ENCODE results near the gene COL4A6. TPM values are rescaled to one million over a fixed set of nuclear protein-coding genes. Genes with fewer than 3 reads are reported as not detected.

Gene COL4A6
- total and polyA plus RNA-seq, 10 donors: 0.15 to 4.8 (median 0.84) TPM

DNA sequence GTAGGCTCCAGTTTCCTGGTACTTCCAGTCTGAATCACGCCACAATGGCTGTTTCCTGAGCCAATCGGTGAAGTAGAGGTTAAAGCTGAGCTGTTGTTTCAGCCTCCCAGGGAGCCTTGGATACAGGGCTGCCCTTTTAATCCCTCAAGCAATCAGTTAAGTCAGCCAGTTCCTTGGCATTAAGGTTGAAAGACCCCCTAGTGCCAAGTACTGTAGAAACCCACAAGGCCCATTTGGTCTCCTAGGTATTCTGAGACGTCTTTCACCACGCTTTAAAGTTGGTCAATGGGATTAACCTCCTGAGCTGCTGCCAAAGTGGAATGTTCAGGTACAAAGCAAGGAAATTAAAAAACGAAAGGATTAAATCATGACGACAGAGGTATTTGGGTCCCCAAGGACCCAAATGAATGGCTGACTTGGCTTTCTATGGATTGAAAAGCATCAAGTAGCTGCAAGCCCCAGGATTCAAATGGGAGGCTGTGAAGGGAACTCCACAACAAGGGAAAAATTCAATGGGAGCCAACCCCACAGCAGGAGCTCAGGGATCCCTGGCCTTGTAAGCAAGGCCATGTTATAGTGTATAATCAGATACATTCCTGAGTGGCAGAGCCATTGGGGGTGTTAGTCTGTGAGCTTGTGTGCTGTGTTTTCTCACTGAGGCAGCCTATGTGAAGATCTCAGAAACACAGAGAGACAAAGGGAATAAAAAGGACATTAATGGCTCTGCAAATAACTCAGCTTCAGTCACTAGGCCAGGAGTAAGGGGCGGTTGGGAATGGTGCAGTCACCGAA is 260.7 kb downstream of the COL4A6 start:
- no peak overlapping the region for H3K27ac ChIP-seq
- H3K4me1 ChIP-seq: no peaks in the 10 kb centered on the region
- no peak for DNase-seq
- H3K36me3 ChIP-seq: no peaks in the 10 kb centered on the region
- no peak for TF ChIP-seq POLR2A (IDR thresholded peaks at IDR 0.05)
- TF ChIP-seq, protein P1, sequence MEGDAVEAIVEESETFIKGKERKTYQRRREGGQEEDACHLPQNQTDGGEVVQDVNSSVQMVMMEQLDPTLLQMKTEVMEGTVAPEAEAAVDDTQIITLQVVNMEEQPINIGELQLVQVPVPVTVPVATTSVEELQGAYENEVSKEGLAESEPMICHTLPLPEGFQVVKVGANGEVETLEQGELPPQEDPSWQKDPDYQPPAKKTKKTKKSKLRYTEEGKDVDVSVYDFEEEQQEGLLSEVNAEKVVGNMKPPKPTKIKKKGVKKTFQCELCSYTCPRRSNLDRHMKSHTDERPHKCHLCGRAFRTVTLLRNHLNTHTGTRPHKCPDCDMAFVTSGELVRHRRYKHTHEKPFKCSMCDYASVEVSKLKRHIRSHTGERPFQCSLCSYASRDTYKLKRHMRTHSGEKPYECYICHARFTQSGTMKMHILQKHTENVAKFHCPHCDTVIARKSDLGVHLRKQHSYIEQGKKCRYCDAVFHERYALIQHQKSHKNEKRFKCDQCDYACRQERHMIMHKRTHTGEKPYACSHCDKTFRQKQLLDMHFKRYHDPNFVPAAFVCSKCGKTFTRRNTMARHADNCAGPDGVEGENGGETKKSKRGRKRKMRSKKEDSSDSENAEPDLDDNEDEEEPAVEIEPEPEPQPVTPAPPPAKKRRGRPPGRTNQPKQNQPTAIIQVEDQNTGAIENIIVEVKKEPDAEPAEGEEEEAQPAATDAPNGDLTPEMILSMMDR (IDR thresholded peaks at IDR 0.05 in 8 of 11, conservative IDR thresholded peaks at IDR 0.05 in 3 of 11): no peak
- TF ChIP-seq POLR2AphosphoS5 (IDR thresholded peaks at IDR 0.05): no peak
- H3K27me3 ChIP-seq (replicated peaks in 1 of 7): no peaks in the 10 kb centered on the region
- H3K9me3 ChIP-seq: no peaks in the 10 kb centered on the region
- no peak overlapping the region for H3K4me3 ChIP-seq
- WGBS, 5 donors: 71 to 96% (median 89%) methylated on average over 8 of the region's 8 CpGs
- intact Hi-C loops (cut with DNase I; ENCODE audit: low total_unique reads): no loop called here

DNA sequence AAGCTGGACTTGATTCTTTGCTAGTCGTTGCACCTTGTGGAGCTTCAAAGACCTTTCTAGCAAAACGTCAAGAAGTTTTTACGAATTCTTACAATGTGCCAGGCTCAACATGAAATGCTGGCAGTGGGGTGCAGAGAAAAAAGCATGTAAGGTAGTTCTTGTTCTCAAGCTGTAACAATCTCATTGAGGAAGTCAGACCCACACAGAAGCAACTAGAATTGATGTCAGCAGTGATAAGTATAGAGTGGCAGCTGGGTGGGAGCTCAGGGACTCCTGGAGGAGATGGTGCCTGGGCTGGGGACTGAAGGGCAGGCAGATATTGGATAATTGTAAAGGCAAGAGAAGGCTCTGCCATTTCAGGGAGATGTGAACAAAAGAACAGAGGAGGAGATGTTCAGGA is 264.3 kb downstream of the COL4A6 start:
- DNase-seq: no peak
- no peaks in the 10 kb centered on the region for H3K4me1 ChIP-seq
- intact Hi-C loops (cut with DNase I; ENCODE audit: low total_unique reads): no loop called here
- H3K27ac ChIP-seq: no peak overlapping the region
- no peaks in the 10 kb centered on the region for H3K9me3 ChIP-seq
- H3K27me3 ChIP-seq (replicated peaks in 1 of 7): no peaks in the 10 kb centered on the region
- TF ChIP-seq, protein P1 (IDR thresholded peaks at IDR 0.05 in 8 of 11, conservative IDR thresholded peaks at IDR 0.05 in 3 of 11): no peak
- no peak for TF ChIP-seq POLR2A (IDR thresholded peaks at IDR 0.05)
- no peak for TF ChIP-seq POLR2AphosphoS5 (IDR thresholded peaks at IDR 0.05)
- H3K36me3 ChIP-seq: no peaks in the 10 kb centered on the region
- H3K4me3 ChIP-seq: no peak overlapping the region
- 32 to 51% (median 49%) methylated on average over 3 of the region's 3 CpGs for WGBS, 5 donors

DNA sequence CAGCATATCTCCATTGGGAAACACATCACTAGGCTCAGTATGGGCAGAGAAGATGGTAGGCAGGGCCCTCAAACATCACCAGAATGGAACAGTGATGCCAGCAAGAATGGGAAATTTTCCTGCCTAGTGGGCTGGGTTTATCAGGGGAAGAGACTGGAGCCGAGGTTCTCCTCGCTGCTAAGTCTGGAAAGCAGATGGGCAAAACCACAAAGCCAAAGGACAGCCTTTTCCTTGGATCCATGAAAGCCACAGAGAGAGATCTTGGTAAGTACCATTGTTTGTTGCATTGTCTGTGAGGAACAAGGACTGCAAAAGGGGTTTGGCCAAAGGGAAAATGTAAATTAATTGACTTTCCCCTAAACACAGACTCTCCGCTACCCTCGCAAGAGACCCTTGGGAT is 266.6 kb downstream of the COL4A6 start:
- Histone ChIP-seq H3K9me3 (no peaks in the 10 kb centered on the region), H3K4me1 (no peaks in the 10 kb centered on the region), H3K27ac (no peak overlapping the region), H3K4me3 (no peak overlapping the region), H3K36me3 (no peaks in the 10 kb centered on the region), H3K27me3 (replicated peaks in 1 of 7) (no peaks in the 10 kb centered on the region)
- DNase-seq: no peak
- intact Hi-C loops (cut with DNase I; ENCODE audit: low total_unique reads): no loop called here
- TF ChIP-seq, protein P1 (IDR thresholded peaks at IDR 0.05 in 8 of 11, conservative IDR thresholded peaks at IDR 0.05 in 3 of 11): no peak
- no peak for TF ChIP-seq POLR2AphosphoS5 (IDR thresholded peaks at IDR 0.05)
- TF ChIP-seq POLR2A (IDR thresholded peaks at IDR 0.05): no peak
- 88 to 97% (median 94%) methylated on average over 2 to 4 of the region's 4 CpGs for WGBS, 5 donors

DNA sequence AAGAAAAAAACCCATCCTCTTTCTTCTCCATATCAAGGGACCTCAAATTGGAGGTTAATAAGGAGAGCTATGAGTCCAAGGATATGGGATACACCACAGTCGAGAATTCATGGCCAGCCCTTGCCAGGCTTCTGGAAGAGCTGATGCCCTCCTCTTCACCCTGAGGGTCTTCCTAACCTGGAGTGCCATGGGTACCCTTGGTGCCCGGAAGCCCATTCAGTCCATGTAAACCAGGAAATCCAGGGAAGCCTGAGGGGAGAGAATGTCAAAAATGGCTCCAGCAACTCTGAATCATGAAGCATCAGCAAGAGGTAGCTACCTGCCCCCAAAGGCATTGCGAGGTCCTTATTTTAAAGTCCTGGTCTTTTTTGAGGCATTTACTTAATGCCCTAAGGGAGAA is 268.5 kb downstream of the COL4A6 start:
- H3K27me3 ChIP-seq (replicated peaks in 1 of 7): no peaks in the 10 kb centered on the region
- TF ChIP-seq POLR2AphosphoS5 (IDR thresholded peaks at IDR 0.05): no peak
- TF ChIP-seq, protein P1 (IDR thresholded peaks at IDR 0.05 in 8 of 11, conservative IDR thresholded peaks at IDR 0.05 in 3 of 11): no peak
- TF ChIP-seq POLR2A (IDR thresholded peaks at IDR 0.05): no peak
- intact Hi-C loops (cut with DNase I; ENCODE audit: low total_unique reads): no loop called here
- H3K4me1 ChIP-seq: no peaks in the 10 kb centered on the region
- DNase-seq: no peak
- H3K36me3 ChIP-seq: no peaks in the 10 kb centered on the region
- 79 to 100% (median 90%) methylated on average over 2 to 3 of the region's 3 CpGs for WGBS, 5 donors
- no peaks in the 10 kb centered on the region for H3K9me3 ChIP-seq
- no peak overlapping the region for H3K27ac ChIP-seq
- no peak overlapping the region for H3K4me3 ChIP-seq
